BE2C (cell line): ENCODE results near the gene DYRK3. TPM values are rescaled to one million over a fixed set of nuclear protein-coding genes. Genes with fewer than 3 reads are reported as not detected.

Experiments
- DNase-seq: peaks from one replicate; pipeline ENCODE4 v3.0.0-alpha.2; 2020
- H3K27me3 ChIP-seq: fragments of 250-450 bp; sonication (Bioruptor Pico); 2 replicates; pipeline ENCODE4 v1.5.1; 2020; ENCODE audit warnings: mild to moderate bottlenecking
- H3K36me3 ChIP-seq: fragments of 250-450 bp; sonication (Bioruptor Pico); 2 replicates; pipeline ENCODE4 v1.5.1; 2020; ENCODE audit warnings: mild to moderate bottlenecking
- H3K4me1 ChIP-seq: fragments of 250-450 bp; sonication (Bioruptor Pico); 2 replicates; pipeline ENCODE4 v1.5.1; 2020
- H3K4me3 ChIP-seq: 2 replicates; pipeline ENCODE4 v1.5.1; 2011; ENCODE audit warnings: low read depth, low read length
- H3K9me3 ChIP-seq: fragments of 250-450 bp; sonication (Bioruptor Pico); 2 replicates; pipeline ENCODE4 v1.5.1; 2020
- CTCF ChIP-seq: IDR thresholded peaks from 2 replicates; pipeline ENCODE4 v1.5.1; 2012; ENCODE audit warnings: mild to moderate bottlenecking, low read depth, low read length
- polyA plus RNA-seq: library from polyadenylated mRNA; unstranded; fragments of >200 nt; gene quantifications from one replicate; pipeline ENCODE4 v1.2.1, GENCODE V29; 2012; ENCODE audit warnings: low read depth, missing spikeins; ENCODE audit not compliant: insufficient read length, insufficient read depth

DYRK3 gene
- 3.3 TPM for polyA plus RNA-seq

- peak; percentile 97 for DNase-seq
- peaks cover 8% of the 10 kb centered on the region for H3K4me1 ChIP-seq
These were observed at the start of gene DYRK3 for GRCh38 chr1:206635080-206635977. Gene DYRK3 (plus strand): TSS chr1:206635536. CDS start chr1:206635704, 168 bp downstream.

GRCh38 chr1:206586501-206587445, 48.6 kb upstream of the DYRK3 start:
- H3K4me1 ChIP-seq = no peaks in the 10 kb centered on the region
- H3K36me3 ChIP-seq = peaks cover 6% of the 10 kb centered on the region
- no peaks in the 10 kb centered on the region for H3K27me3 ChIP-seq
- no peak overlapping the region for H3K4me3 ChIP-seq
- no peaks in the 10 kb centered on the region for H3K9me3 ChIP-seq
- TF ChIP-seq CTCF = no peak
- DNase-seq = no peak

More at GRCh38 chr1:206635080-206635977, at the start of gene DYRK3:
- no peaks in the 10 kb centered on the region for H3K27me3 ChIP-seq
- no peak for TF ChIP-seq CTCF
- H3K9me3 ChIP-seq = no peaks in the 10 kb centered on the region
- H3K4me3 ChIP-seq = peak within 1 kb of the TSS; percentile 90
- no peaks in the 10 kb centered on the region for H3K36me3 ChIP-seq

- no peak for DNase-seq
- no peaks in the 10 kb centered on the region for H3K27me3 ChIP-seq
- H3K4me1 ChIP-seq = no peaks in the 10 kb centered on the region
- H3K9me3 ChIP-seq = no peaks in the 10 kb centered on the region
- no peak for TF ChIP-seq CTCF
- no peak overlapping the region for H3K4me3 ChIP-seq
- H3K36me3 ChIP-seq = peaks cover 18% of the 10 kb centered on the region
These were observed 47.4 kb upstream of the DYRK3 start for GRCh38 chr1:206587904-206588303.

DNA sequence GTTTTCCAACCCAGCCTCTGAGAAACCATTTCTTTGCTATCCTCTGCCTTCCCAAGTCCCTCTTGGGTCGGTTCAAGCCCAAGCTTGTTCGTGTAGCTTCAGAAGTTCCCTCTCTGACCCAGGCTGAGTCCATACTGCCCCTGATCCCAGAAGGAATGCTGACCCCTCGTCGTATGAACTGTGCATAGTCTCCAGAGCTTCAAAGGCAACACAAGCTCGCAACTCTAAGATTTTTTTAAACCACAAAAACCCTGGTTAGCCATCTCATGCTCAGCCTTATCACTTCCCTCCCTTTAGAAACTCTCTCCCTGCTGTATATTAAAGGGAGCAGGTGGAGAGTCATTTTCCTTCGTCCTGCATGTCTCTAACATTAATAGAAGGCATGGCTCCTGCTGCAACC, 46.8 kb upstream of the DYRK3 start:
- DNase-seq = no peak
- H3K36me3 ChIP-seq = peaks cover 24% of the 10 kb centered on the region
- H3K4me3 ChIP-seq = no peak overlapping the region
- H3K27me3 ChIP-seq = no peaks in the 10 kb centered on the region
- H3K9me3 ChIP-seq = no peaks in the 10 kb centered on the region
- no peak for TF ChIP-seq CTCF
- no peaks in the 10 kb centered on the region for H3K4me1 ChIP-seq

- Histone ChIP-seq H3K4me1 (no peaks in the 10 kb centered on the region), H3K27me3 (no peaks in the 10 kb centered on the region), H3K9me3 (no peaks in the 10 kb centered on the region), H3K4me3 (no peak overlapping the region), H3K36me3 (peaks cover 26% of the 10 kb centered on the region)
- DNase-seq = no peak
- TF ChIP-seq CTCF = no peak
These were observed 46.1 kb upstream of the DYRK3 start for GRCh38 chr1:206589206-206589605.
